Epithelial cell of prostate (primary cell): ENCODE data around the gene IRX1.

Experiments used
- DNase-seq: peaks from one replicate; pipeline ENCODE4 v3.0.0-alpha.2; 2011; ENCODE audit warnings: low read depth, low spot score
- H3K27ac ChIP-seq: fragments of 450-650 bp; 2 replicates; pipeline ENCODE4 v1.5.1; 2017; ENCODE audit warnings: mild to moderate bottlenecking

IRX1 gene

DNA sequence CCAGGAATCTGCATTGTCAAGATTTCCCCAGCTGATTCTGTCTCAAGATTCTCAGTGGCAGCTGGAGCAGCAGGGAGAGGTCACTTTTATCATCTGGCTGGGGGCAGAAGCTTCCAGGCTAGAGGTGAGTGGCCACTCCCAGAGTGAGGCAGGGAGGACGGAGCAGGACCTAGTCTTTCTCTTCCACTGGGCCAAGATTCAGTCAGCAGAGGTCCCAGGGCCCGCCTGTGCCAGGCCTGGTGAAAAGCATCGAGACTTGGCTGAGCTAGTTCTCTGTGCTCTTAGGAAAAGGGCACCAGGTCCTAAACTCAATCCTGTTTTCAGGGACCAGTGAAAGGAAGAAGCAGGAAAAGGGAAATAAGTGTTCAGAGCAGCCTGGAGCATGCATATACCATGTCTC is 46.6 kb downstream of the IRX1 start:
- no peak for DNase-seq
- no peak overlapping the region for H3K27ac ChIP-seq

DNA sequence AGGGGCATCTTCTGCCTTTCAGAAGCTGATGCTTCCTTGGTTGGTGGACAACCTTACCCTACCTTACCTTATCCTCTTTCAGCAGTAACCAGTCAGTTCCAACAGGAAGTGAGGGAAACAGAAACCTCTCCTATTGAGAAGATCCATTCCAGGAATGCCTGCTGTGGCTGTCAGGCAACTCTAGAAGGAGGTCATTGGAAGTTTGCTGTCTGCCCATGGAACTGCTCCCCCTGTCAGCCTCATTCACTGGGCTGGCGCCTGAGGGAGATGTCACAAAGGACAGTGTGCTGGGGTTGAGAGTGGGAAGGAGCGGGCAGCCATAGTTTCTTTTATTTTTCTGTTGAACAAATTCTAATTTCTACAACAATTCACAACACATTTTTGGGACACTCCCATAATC is 54.7 kb downstream of the IRX1 start:
- DNase-seq = no peak
- H3K27ac ChIP-seq = no peak overlapping the region

- DNase-seq = no peak
- no peak overlapping the region for H3K27ac ChIP-seq
Observed at GRCh38 chr5:3650868-3651267, 55.2 kb downstream of the IRX1 start.
